Measurements from ENCODE around the gene PTCH1. TPM values are rescaled to one million over a fixed set of nuclear protein-coding genes. Genes with fewer than 3 reads are reported as not detected.

PTCH1 gene
- total RNA-seq, 1 donor from 2014 or later: 16.2 TPM

DNA sequence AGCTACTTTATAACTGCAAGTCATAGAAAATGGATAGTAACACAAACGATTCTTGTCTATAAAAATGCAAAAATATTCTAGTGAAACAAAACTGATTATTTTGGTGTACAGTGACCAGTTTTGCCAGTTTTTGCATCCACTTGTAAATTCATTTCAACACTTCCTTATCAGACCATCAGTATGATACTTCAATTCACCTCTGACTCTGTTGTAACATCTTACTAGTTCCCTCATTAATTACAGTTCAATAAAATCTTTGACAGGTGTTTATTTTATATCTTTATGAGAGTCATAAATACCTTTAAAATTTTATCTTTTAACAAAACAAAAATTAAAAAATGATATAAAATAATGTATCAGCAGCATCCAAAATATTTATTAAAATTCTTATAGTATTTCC, 13.1 kb upstream of the PTCH1 start:
- DNase-seq (ENCODE audit: extremely low spot score, unreplicated experiment): no peak
- Mint-ChIP-seq H3K4me3 (ENCODE audit: unreplicated experiment) (no peak overlapping the region), H3K9me3 (ENCODE audit: unreplicated experiment) (no peaks in the 10 kb centered on the region), H3K27me3 (ENCODE audit: unreplicated experiment) (peaks cover 42% of the 10 kb centered on the region), H3K4me1 (ENCODE audit: unreplicated experiment) (no peaks in the 10 kb centered on the region), H3K27ac (ENCODE audit: unreplicated experiment) (no peak overlapping the region), H3K36me3 (ENCODE audit: unreplicated experiment) (no peaks in the 10 kb centered on the region)
- TF ChIP-seq, protein P1, sequence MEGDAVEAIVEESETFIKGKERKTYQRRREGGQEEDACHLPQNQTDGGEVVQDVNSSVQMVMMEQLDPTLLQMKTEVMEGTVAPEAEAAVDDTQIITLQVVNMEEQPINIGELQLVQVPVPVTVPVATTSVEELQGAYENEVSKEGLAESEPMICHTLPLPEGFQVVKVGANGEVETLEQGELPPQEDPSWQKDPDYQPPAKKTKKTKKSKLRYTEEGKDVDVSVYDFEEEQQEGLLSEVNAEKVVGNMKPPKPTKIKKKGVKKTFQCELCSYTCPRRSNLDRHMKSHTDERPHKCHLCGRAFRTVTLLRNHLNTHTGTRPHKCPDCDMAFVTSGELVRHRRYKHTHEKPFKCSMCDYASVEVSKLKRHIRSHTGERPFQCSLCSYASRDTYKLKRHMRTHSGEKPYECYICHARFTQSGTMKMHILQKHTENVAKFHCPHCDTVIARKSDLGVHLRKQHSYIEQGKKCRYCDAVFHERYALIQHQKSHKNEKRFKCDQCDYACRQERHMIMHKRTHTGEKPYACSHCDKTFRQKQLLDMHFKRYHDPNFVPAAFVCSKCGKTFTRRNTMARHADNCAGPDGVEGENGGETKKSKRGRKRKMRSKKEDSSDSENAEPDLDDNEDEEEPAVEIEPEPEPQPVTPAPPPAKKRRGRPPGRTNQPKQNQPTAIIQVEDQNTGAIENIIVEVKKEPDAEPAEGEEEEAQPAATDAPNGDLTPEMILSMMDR (IDR thresholded peaks at IDR 0.05): no peak

DNA sequence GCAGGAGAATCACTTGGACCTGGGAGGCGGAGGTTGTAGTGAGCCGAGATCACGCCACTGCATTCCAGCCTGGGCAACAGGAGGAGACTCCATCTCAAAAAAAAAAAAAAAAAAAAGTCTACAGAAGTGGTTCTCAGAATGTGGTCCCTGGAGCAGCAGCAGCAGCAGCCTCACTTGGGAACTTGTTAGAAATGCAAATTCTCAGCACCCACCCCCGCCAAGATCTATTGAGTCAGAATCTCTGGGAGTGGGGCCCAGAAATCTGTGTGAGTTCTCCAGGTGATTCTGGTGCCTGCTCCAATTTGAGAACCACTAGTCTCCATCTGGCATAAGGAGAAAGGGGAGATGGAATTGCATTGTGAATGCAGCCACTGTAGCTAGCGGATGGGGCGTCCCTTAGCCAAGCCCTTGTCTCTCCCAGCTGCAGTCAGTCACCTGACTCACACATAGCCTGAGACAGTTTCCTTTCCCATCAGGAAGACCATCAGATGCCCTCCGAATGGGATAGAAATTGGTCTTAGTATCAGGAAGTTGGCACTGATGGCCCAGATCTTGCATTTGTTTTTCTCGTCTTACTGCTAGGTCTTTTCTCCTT, 12.2 kb upstream of the PTCH1 start:
- TF ChIP-seq, protein P1 (IDR thresholded peaks at IDR 0.05): no peak
- H3K27me3 Mint-ChIP-seq (ENCODE audit: unreplicated experiment): peaks cover 42% of the 10 kb centered on the region

DNA sequence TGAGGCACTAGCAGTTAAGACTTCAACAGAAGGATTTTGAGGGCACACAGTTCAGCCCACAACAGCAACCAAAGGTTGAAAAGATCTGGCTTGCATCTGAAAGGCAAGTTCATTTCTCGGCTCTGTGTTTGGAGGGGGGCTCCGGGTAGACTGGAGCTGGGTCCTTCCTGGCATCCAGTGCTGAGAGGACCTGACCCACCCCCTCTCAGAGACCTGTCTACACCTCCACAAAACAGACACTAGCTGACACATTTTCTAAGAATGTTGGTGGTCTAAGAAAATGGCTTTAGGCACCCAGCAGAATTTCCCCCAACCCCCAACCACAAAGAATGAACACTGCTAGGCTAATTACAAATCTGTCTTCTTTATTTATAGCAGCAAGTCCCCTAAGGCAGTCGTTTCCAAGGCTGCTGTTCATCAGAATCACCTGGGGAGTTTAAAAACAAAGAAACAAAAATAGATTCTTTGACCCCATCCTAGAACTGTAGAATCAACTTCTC, 6.2 kb upstream of the PTCH1 start:
- Mint-ChIP-seq H3K4me3 (ENCODE audit: unreplicated experiment) (no peak overlapping the region), H3K36me3 (ENCODE audit: unreplicated experiment) (no peaks in the 10 kb centered on the region), H3K9me3 (ENCODE audit: unreplicated experiment) (no peaks in the 10 kb centered on the region), H3K27ac (ENCODE audit: unreplicated experiment) (no peak overlapping the region), H3K27me3 (ENCODE audit: unreplicated experiment) (peaks cover 10% of the 10 kb centered on the region), H3K4me1 (ENCODE audit: unreplicated experiment) (no peaks in the 10 kb centered on the region)
- no peak for DNase-seq (ENCODE audit: extremely low spot score, unreplicated experiment)
- TF ChIP-seq, protein P1 (IDR thresholded peaks at IDR 0.05): no peak

More for the DNA sequence above, 12.2 kb upstream of the PTCH1 start:
- Mint-ChIP-seq H3K9me3 (ENCODE audit: unreplicated experiment) (no peaks in the 10 kb centered on the region), H3K4me3 (ENCODE audit: unreplicated experiment) (no peak overlapping the region), H3K4me1 (ENCODE audit: unreplicated experiment) (no peaks in the 10 kb centered on the region), H3K36me3 (ENCODE audit: unreplicated experiment) (no peaks in the 10 kb centered on the region), H3K27ac (ENCODE audit: unreplicated experiment) (no peak overlapping the region)
- DNase-seq (ENCODE audit: extremely low spot score, unreplicated experiment): no peak

DNA sequence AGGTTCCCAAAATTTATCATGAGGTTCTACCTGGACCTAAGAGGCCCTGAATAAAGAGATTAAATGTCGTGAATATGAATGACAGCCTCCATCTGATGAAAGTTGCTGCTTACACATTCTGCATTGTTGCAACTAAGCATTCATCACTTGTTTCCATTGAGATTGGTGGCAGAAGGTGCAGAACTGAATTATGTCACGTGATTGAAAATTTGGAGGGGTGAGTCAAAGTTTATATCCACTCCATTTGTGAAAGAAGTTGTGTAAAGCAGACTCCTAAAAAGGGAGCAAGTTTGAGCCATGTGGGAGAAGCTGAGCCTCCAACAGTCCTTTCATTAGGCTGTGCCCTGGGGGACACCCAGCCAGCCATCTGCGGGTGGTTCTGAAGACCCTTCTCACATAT, 4.9 kb upstream of the PTCH1 start:
- Mint-ChIP-seq H3K27me3 (ENCODE audit: unreplicated experiment) (peaks cover 2% of the 10 kb centered on the region), H3K4me3 (ENCODE audit: unreplicated experiment) (no peak overlapping the region), H3K27ac (ENCODE audit: unreplicated experiment) (no peak overlapping the region), H3K36me3 (ENCODE audit: unreplicated experiment) (no peaks in the 10 kb centered on the region), H3K4me1 (ENCODE audit: unreplicated experiment) (peaks cover under 1% of the 10 kb centered on the region), H3K9me3 (ENCODE audit: unreplicated experiment) (no peaks in the 10 kb centered on the region)
- DNase-seq (ENCODE audit: extremely low spot score, unreplicated experiment): no peak
- TF ChIP-seq, protein P1 (IDR thresholded peaks at IDR 0.05): no peak

DNA sequence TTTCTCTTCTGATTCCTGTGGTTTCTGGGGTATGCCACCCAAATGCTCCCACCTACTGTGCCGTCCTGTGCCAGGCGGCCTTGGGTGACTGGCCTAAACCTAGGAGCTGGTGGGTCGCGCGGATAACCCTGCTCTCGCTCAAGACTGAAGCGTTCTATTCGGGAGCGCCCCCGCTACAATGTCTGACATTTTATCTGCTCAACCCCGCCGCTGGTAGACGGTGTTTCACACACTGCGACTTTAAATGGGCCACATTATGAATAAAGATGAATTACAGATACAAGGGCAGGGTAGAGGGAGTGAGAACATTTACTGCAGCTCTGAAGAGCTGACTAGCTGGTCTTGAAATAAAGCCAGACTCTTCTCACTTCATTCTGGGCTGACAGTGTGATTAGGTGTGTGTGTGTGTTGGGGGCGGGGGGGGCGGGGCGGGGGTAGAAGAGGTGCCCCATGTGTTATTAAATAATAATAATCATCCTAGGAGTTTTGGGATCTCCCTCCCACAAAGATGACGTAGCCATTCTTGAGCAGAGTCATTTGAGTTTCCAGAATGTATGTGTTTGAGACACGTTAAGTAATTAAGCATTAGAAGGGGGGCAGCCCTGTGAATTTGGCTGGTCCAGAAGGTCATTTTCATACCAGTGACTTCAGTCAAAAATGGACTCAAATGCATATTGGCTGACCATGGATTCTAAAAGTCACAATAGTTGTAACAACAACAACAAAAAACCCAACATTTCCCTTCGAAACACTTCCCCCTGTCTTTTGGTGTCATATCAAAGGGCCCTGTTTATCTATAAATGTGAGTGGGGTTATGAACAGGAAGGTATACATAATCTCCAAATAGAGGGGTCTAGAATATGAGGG, 1.0 kb upstream of the PTCH1 start:
- TF ChIP-seq, protein P1 (IDR thresholded peaks at IDR 0.05): no peak
- Mint-ChIP-seq H3K9me3 (ENCODE audit: unreplicated experiment) (no peaks in the 10 kb centered on the region), H3K4me1 (ENCODE audit: unreplicated experiment) (peaks cover 12% of the 10 kb centered on the region), H3K27ac (ENCODE audit: unreplicated experiment) (no peak overlapping the region), H3K4me3 (ENCODE audit: unreplicated experiment) (peak overlapping the region; percentile 95), H3K27me3 (ENCODE audit: unreplicated experiment) (no peaks in the 10 kb centered on the region), H3K36me3 (ENCODE audit: unreplicated experiment) (no peaks in the 10 kb centered on the region)
- DNase-seq (ENCODE audit: extremely low spot score, unreplicated experiment): no peak
